Neural cell (in vitro differentiated cells): Measurements from ENCODE around the gene LTO1.
"Not testable (repeated sequence)": the region's sequence is repeated elsewhere in the genome, so short reads cannot be mapped to it uniquely, and the experiment has no call there.

Experiments
- EP300 ChIP-seq: fragments of 450-650 bp; conservative IDR thresholded peaks from 2 replicates; pipeline ENCODE4 v1.6.1; 2014; ENCODE audit warnings: antibody characterized with exemption, mild to moderate bottlenecking, moderate library complexity; ENCODE audit not compliant: poor library complexity, severe bottlenecking
- EZH2 ChIP-seq: fragments of 200-600, 300-800 bp; shearing (Covaris generic), sonication (generic); IDR thresholded peaks from 2 replicates; pipeline ENCODE4 v1.6.1; 2014; ENCODE audit warnings: antibody characterized with exemption, low read length, borderline replicate concordance, mild to moderate bottlenecking; ENCODE audit not compliant: insufficient read depth, poor library complexity, severe bottlenecking
- MXI1 ChIP-seq: fragments of 450-650 bp; conservative IDR thresholded peaks from 2 replicates; pipeline ENCODE4 v1.6.1; 2014; ENCODE audit warnings: antibody characterized with exemption, mild to moderate bottlenecking; ENCODE audit not compliant: poor library complexity, severe bottlenecking
- RAD21 ChIP-seq: fragments of 450-650 bp; conservative IDR thresholded peaks from 2 replicates; pipeline ENCODE4 v1.6.1; 2014; ENCODE audit warnings: antibody characterized with exemption, mild to moderate bottlenecking, moderate library complexity
- SMC3 ChIP-seq: fragments of 450-650 bp; conservative IDR thresholded peaks from 2 replicates; pipeline ENCODE4 v1.6.1; 2014; ENCODE audit warnings: antibody characterized with exemption, mild to moderate bottlenecking, moderate library complexity; ENCODE audit not compliant: poor library complexity
- TF ChIP-seq, protein P1 (sequence below): fragments of 450-650 bp; IDR thresholded peaks from 2 replicates; pipeline ENCODE4 v1.5.1; 2014; ENCODE audit warnings: antibody characterized with exemption, mild to moderate bottlenecking, moderate library complexity; ENCODE audit not compliant: poor library complexity, severe bottlenecking
- TF ChIP-seq, protein P2 (sequence below): IDR thresholded peaks from 2 replicates; pipeline ENCODE4 v1.6.1; 2012; ENCODE audit warnings: borderline replicate concordance

DNA sequence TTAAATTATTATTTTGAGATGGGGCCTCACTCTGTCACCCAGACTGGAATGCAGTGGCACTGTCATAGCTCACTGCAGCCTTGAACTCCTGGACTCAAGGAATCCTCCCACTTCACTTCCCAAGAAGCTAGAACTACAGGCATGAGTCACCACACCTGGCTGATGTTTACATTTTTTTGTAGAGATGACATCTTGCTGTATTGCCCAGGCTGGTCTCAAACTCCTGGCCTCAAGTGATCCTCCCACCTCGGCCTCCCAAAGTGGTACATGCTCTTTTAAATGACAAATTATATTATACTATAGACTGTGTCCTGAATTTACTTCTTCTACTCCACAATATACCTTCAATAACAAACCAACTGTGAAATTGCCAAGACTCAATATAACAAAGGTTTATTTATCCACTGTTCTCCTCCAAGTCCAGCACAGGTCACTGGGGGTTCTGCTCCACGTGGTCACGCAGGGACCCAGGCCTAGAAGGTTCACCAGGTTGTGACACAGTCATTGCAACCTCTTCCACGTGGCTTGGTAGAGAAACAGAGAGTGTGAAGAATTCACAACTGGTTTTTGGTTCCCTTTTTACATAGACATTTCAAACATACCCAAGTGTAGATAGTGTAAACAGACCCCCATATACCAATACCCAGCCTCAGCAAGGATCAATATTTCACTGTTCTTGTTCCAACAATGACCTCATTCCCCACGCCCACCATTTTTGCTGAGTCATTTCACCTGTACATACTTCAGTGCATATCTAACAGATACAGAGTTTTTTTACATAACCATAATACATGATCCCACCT, 13.0 kb upstream of the LTO1 start:
- TF ChIP-seq, protein P1, sequence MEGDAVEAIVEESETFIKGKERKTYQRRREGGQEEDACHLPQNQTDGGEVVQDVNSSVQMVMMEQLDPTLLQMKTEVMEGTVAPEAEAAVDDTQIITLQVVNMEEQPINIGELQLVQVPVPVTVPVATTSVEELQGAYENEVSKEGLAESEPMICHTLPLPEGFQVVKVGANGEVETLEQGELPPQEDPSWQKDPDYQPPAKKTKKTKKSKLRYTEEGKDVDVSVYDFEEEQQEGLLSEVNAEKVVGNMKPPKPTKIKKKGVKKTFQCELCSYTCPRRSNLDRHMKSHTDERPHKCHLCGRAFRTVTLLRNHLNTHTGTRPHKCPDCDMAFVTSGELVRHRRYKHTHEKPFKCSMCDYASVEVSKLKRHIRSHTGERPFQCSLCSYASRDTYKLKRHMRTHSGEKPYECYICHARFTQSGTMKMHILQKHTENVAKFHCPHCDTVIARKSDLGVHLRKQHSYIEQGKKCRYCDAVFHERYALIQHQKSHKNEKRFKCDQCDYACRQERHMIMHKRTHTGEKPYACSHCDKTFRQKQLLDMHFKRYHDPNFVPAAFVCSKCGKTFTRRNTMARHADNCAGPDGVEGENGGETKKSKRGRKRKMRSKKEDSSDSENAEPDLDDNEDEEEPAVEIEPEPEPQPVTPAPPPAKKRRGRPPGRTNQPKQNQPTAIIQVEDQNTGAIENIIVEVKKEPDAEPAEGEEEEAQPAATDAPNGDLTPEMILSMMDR = not testable (repeated sequence)
- TF ChIP-seq, protein P2, sequence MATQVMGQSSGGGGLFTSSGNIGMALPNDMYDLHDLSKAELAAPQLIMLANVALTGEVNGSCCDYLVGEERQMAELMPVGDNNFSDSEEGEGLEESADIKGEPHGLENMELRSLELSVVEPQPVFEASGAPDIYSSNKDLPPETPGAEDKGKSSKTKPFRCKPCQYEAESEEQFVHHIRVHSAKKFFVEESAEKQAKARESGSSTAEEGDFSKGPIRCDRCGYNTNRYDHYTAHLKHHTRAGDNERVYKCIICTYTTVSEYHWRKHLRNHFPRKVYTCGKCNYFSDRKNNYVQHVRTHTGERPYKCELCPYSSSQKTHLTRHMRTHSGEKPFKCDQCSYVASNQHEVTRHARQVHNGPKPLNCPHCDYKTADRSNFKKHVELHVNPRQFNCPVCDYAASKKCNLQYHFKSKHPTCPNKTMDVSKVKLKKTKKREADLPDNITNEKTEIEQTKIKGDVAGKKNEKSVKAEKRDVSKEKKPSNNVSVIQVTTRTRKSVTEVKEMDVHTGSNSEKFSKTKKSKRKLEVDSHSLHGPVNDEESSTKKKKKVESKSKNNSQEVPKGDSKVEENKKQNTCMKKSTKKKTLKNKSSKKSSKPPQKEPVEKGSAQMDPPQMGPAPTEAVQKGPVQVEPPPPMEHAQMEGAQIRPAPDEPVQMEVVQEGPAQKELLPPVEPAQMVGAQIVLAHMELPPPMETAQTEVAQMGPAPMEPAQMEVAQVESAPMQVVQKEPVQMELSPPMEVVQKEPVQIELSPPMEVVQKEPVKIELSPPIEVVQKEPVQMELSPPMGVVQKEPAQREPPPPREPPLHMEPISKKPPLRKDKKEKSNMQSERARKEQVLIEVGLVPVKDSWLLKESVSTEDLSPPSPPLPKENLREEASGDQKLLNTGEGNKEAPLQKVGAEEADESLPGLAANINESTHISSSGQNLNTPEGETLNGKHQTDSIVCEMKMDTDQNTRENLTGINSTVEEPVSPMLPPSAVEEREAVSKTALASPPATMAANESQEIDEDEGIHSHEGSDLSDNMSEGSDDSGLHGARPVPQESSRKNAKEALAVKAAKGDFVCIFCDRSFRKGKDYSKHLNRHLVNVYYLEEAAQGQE = not testable (repeated sequence)
- not testable (repeated sequence) for TF ChIP-seq EP300, RAD21, SMC3, EZH2, MXI1
